Kidney epithelial cell (primary cell): Measurements from ENCODE around the gene NEK6. TPM values are rescaled to one million over a fixed set of nuclear protein-coding genes. Genes with fewer than 3 reads are reported as not detected.

ENCODE experiments used
- DNase-seq: peaks from one replicate; pipeline ENCODE4 v3.0.0-alpha.2; 2010; ENCODE audit warnings: low read depth
- H3K27me3 ChIP-seq: 2 replicates; pipeline ENCODE4 v1.6.0; 2011; ENCODE audit warnings: low read length; ENCODE audit not compliant: control insufficient read depth, insufficient read depth
- H3K36me3 ChIP-seq: 2 replicates; pipeline ENCODE4 v1.5.1; 2011; ENCODE audit warnings: low read length; ENCODE audit not compliant: control insufficient read depth, insufficient read depth
- H3K4me3 ChIP-seq: 2 replicates; pipeline ENCODE4 v1.5.1; 2011; ENCODE audit warnings: low read depth, mild to moderate bottlenecking, control low read depth, low read length
- CTCF ChIP-seq: IDR thresholded peaks from 2 replicates; pipeline ENCODE4 v1.5.1; 2011; ENCODE audit warnings: mild to moderate bottlenecking, moderate library complexity, low read length, control low read depth, inconsistent platforms; ENCODE audit not compliant: insufficient read depth, poor library complexity, severe bottlenecking
- total RNA-seq: library from RNA; depleted of rRNA; stranded (reverse); fragments of >200 nt; gene quantifications from 2 replicates; pipeline ENCODE4 v1.2.3, GENCODE V29; 2015

The NEK6 gene
- total RNA-seq, 1 donor from 2014 or later, result 17.8 TPM

- no peaks in the 10 kb centered on the region for H3K36me3 ChIP-seq
- H3K4me3 ChIP-seq, result no peak overlapping the region
- H3K27me3 ChIP-seq, result no peaks in the 10 kb centered on the region
- no peak for DNase-seq
- no peak for TF ChIP-seq CTCF
Measured at GRCh38 chr9:124215956-124216355, 41.8 kb upstream of the NEK6 start.

GRCh38 chr9:124216474-124217176, 41.1 kb upstream of the NEK6 start:
- Histone ChIP-seq H3K27me3 (no peaks in the 10 kb centered on the region), H3K36me3 (no peaks in the 10 kb centered on the region), H3K4me3 (no peak overlapping the region)
- TF ChIP-seq CTCF, result no peak
- no peak for DNase-seq

GRCh38 chr9:124217836-124218437, 39.8 kb upstream of the NEK6 start:
- Histone ChIP-seq H3K4me3 (no peak overlapping the region), H3K27me3 (no peaks in the 10 kb centered on the region), H3K36me3 (no peaks in the 10 kb centered on the region)
- DNase-seq, result no peak
- TF ChIP-seq CTCF, result no peak

- peak; percentile 10 for TF ChIP-seq CTCF
- no peak for DNase-seq
Measured at GRCh38 chr9:124218438-124218982, 39.2 kb upstream of the NEK6 start.

GRCh38 chr9:124218987-124219461, 38.7 kb upstream of the NEK6 start:
- no peak for TF ChIP-seq CTCF
- DNase-seq, result no peak
- Histone ChIP-seq H3K36me3 (no peaks in the 10 kb centered on the region), H3K4me3 (no peak overlapping the region), H3K27me3 (no peaks in the 10 kb centered on the region)

More at GRCh38 chr9:124218438-124218982, 39.2 kb upstream of the NEK6 start:
- Histone ChIP-seq H3K36me3 (no peaks in the 10 kb centered on the region), H3K4me3 (no peak overlapping the region), H3K27me3 (no peaks in the 10 kb centered on the region)
